Osteoblast (primary cell): ENCODE measurements around the gene GRB7. TPM values are rescaled to one million over a fixed set of nuclear protein-coding genes. Genes with fewer than 3 reads are reported as not detected.

ENCODE experiments used
- DNase-seq: peaks from one replicate; pipeline ENCODE4 v3.0.0; 2011; ENCODE audit warnings: low spot score, mixed read lengths; ENCODE audit not compliant: insufficient read length; ENCODE audit errors: missing footprints
- H2AFZ ChIP-seq: 2 replicates; pipeline ENCODE4 v1.6.0; 2011; ENCODE audit warnings: mild to moderate bottlenecking, low read length
- H3K27ac ChIP-seq: 2 replicates; pipeline ENCODE4 v1.5.1; 2011; ENCODE audit warnings: mild to moderate bottlenecking, low read depth, low read length, moderate library complexity
- H3K27me3 ChIP-seq: 2 replicates; pipeline ENCODE4 v1.6.0; 2012; ENCODE audit warnings: mild to moderate bottlenecking, control low read depth, inconsistent platforms, low read length, moderate library complexity; ENCODE audit not compliant: insufficient read depth
- H3K36me3 ChIP-seq: 2 replicates; pipeline ENCODE4 v1.5.1; 2011; ENCODE audit warnings: mild to moderate bottlenecking, low read length, control low read depth, moderate library complexity; ENCODE audit not compliant: insufficient read depth
- H3K4me1 ChIP-seq: 2 replicates; pipeline ENCODE4 v1.5.1; 2011; ENCODE audit warnings: mild to moderate bottlenecking, low read length, control low read depth, moderate library complexity; ENCODE audit not compliant: insufficient read depth
- H3K4me2 ChIP-seq: 2 replicates; pipeline ENCODE4 v1.6.0; 2011; ENCODE audit warnings: mild to moderate bottlenecking, low read length; ENCODE audit not compliant: insufficient read depth
- H3K4me3 ChIP-seq: fragments of 200-600 bp; sonication (generic); 3 replicates; pipeline ENCODE4 v1.5.1; 2012; ENCODE audit warnings: mild to moderate bottlenecking, low read length, inconsistent platforms; ENCODE audit not compliant: insufficient read depth
- H3K79me2 ChIP-seq: 2 replicates; pipeline ENCODE4 v1.6.0; 2012; ENCODE audit warnings: mild to moderate bottlenecking, low read length, control low read depth, inconsistent platforms; ENCODE audit not compliant: insufficient read depth
- H3K9me3 ChIP-seq: 2 replicates; pipeline ENCODE4 v1.5.1; 2011; ENCODE audit warnings: low read depth, low read length, control low read depth
- H4K20me1 ChIP-seq: 2 replicates; pipeline ENCODE4 v1.6.0; 2012; ENCODE audit warnings: mild to moderate bottlenecking, low read length, control low read depth; ENCODE audit not compliant: insufficient read depth
- total RNA-seq: library from RNA; depleted of rRNA; stranded (reverse); fragments of >200 nt; gene quantifications from 2 replicates; pipeline ENCODE4 v1.2.3, GENCODE V29; 2012
- TF ChIP-seq, protein P1 (sequence below): IDR thresholded peaks from 2 replicates; pipeline ENCODE4 v1.5.1; 2011; ENCODE audit warnings: mild to moderate bottlenecking, low read depth, low read length, moderate library complexity; ENCODE audit errors: extremely low read depth

Gene GRB7
- total RNA-seq, 1 donor, result under 0.01 TPM

DNA sequence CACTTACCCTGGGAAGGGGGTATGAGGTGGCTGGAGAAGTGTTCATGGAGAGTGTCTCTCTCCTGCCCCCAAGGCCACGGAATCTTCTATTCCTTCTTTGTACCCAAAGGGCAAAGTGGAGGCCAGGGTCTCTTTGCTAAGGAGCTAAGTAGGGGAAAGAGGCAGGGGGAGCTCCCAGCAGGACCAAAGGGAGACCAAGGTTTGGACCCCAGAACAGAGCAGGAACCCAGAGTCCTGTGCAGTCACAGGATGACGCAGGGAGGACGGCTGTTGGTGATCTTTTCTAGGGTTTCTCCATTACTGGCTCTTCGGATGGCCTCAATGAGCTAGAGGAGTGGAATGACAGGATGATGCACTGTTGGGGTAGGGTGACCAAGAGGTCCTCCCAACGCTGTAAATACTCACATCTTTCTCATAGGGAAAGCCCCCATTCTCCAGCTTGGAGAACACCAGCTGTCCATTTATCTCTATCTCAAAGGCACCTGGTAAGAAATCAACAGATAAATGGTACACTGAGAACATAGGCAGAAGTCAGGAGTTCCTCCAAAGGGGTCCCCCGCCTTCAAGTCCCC, 8.4 kb upstream of the GRB7 start:
- Histone ChIP-seq H3K79me2 (no peaks in the 10 kb centered on the region), H3K4me1 (peaks cover 6% of the 10 kb centered on the region), H4K20me1 (no peaks in the 10 kb centered on the region), H3K36me3 (peaks cover 23% of the 10 kb centered on the region), H3K27ac (peak overlapping the region; percentile 69), H3K27me3 (no peaks in the 10 kb centered on the region), H3K4me3 (peak overlapping the region; percentile 83), H3K9me3 (no peaks in the 10 kb centered on the region), H2AFZ (no peak overlapping the region), H3K4me2 (peak overlapping the region; percentile 81)
- peak; percentile 85 for DNase-seq
- TF ChIP-seq, protein P1, sequence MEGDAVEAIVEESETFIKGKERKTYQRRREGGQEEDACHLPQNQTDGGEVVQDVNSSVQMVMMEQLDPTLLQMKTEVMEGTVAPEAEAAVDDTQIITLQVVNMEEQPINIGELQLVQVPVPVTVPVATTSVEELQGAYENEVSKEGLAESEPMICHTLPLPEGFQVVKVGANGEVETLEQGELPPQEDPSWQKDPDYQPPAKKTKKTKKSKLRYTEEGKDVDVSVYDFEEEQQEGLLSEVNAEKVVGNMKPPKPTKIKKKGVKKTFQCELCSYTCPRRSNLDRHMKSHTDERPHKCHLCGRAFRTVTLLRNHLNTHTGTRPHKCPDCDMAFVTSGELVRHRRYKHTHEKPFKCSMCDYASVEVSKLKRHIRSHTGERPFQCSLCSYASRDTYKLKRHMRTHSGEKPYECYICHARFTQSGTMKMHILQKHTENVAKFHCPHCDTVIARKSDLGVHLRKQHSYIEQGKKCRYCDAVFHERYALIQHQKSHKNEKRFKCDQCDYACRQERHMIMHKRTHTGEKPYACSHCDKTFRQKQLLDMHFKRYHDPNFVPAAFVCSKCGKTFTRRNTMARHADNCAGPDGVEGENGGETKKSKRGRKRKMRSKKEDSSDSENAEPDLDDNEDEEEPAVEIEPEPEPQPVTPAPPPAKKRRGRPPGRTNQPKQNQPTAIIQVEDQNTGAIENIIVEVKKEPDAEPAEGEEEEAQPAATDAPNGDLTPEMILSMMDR, result no peak

GRCh38 chr17:39730095-39730921, 7.4 kb upstream of the GRB7 start, which contains the start of gene MIEN1:
Gene MIEN1, minus strand, starts transcription at chr17:39730532. Its CDS starts 37 bp downstream, at chr17:39730495.
- Histone ChIP-seq H3K4me2 (peak within 1 kb of the TSS; percentile 81), H3K27ac (peak within 1 kb of the TSS; percentile 69), H4K20me1 (no peaks in the 10 kb centered on the region), H3K36me3 (peaks cover 14% of the 10 kb centered on the region), H3K4me3 (peak within 1 kb of the TSS; percentile 83), H3K9me3 (no peaks in the 10 kb centered on the region), H3K4me1 (peaks cover 6% of the 10 kb centered on the region), H2AFZ (peak within 1 kb of the TSS; percentile 92), H3K27me3 (no peaks in the 10 kb centered on the region), H3K79me2 (no peaks in the 10 kb centered on the region)
- TF ChIP-seq, protein P1, result peak; percentile 63
- DNase-seq, result peak; percentile 99

DNA sequence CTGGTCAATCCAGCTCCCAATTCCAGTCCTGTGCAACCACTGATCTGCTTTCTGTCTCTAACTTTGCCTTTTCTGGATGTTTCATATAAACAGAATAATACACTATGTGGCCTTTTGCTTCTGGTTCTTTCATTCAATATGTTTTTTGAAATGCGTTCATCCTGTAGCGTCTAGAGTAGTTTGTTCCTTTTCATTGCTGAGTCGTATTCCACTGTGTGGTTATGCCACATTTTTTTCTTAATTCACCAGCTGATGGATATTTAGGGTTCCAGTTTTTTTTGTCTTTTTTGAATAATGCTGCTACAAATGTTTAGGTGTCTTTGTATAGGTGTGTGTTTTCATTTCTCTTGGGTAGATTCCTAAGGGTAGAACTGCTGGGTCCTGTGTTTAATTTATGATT, 5.2 kb upstream of the GRB7 start:
- no peak overlapping the region for H3K4me2 ChIP-seq
- TF ChIP-seq, protein P1, result no peak
- H2AFZ ChIP-seq, result no peak overlapping the region
- H3K79me2 ChIP-seq, result no peaks in the 10 kb centered on the region
- H3K4me1 ChIP-seq, result peaks cover 6% of the 10 kb centered on the region
- H3K36me3 ChIP-seq, result no peaks in the 10 kb centered on the region
- H3K9me3 ChIP-seq, result no peaks in the 10 kb centered on the region
- no peak overlapping the region for H3K4me3 ChIP-seq
- peaks cover 7% of the 10 kb centered on the region for H3K27me3 ChIP-seq
- H3K27ac ChIP-seq, result no peak overlapping the region
- peak; percentile 45 for DNase-seq
- H4K20me1 ChIP-seq, result no peaks in the 10 kb centered on the region

GRCh38 chr17:39735882-39736281, 1.9 kb upstream of the GRB7 start:
- Histone ChIP-seq H4K20me1 (no peaks in the 10 kb centered on the region), H3K79me2 (no peaks in the 10 kb centered on the region), H3K9me3 (no peaks in the 10 kb centered on the region), H3K27me3 (peaks cover 14% of the 10 kb centered on the region), H3K4me3 (no peak overlapping the region), H3K4me2 (no peak overlapping the region), H3K36me3 (no peaks in the 10 kb centered on the region), H2AFZ (no peak overlapping the region), H3K27ac (no peak overlapping the region), H3K4me1 (peaks cover 16% of the 10 kb centered on the region)
- TF ChIP-seq, protein P1, result no peak
- DNase-seq, result peak; percentile 34
